GM12892 (cell line): Measurements from ENCODE around the gene ETS1.

Experiments used
- DNase-seq: peaks from one replicate; pipeline ENCODE4 v3.0.0; 2011; ENCODE audit not compliant: insufficient read length
- FAIRE-seq: peaks from 2 replicates; lab custom pipeline; 2011; peaks lifted over from hg19 to GRCh38; lab: Jason Lieb, UNC
- POLR2A ChIP-seq: IDR thresholded peaks from 2 replicates; pipeline ENCODE4 v1.6.1; 2011; ENCODE audit warnings: low read depth, low read length, control low read depth
- POLR2AphosphoS5 ChIP-seq: IDR thresholded peaks from 2 replicates; pipeline ENCODE4 v1.6.1; 2011; ENCODE audit warnings: low read depth, low read length, control low read depth
- TAF1 ChIP-seq: IDR thresholded peaks from 2 replicates; pipeline ENCODE4 v1.6.1; 2011; ENCODE audit warnings: low read depth, mild to moderate bottlenecking, control low read depth, low read length, borderline replicate concordance

ETS1 gene

DNA sequence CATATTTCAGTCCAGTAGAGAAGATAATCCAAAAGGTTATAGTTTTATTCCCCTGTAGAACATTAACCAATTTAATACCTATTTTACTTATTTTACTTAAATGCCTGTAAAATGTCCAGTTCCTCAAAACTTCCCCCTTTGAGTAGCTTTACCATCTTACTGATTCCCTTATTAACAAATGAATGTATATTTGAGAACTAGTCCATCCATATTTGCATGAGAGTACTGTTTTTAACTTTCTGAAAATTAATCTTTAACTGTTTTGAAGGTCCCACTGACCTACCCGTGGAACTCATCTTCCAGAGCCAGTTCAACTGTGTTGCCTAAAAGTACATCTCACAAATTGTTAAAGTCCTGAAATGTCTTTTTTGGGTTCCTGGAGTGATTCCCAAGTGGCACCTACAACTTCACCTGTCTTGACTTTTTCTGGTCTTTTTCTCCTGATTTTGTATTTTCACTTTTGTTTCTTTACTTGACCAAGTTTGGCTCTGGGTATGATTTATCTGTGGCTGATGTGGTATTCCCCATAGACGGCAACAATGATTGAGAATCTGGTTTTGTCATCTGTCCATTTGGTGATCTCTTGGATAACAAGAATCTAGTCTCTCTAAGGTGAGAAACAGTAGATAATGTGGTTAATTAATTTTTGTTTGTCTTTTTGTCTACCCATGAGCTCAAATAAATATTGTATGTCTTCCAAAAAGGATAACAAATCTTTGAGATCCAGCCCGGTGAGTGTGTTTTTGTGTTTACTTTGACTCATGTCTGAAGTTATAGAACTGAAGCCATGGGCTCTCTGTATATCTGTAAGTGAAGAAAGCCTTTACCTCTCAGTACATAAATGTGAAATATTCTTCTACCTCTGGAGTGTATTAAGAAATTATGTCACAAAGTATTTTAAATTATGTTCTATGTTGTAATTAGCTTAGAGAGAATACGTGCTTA, 174.2 kb downstream of the ETS1 start:
- DNase-seq, result no peak
- peak; percentile 95 for FAIRE-seq
- TF ChIP-seq POLR2AphosphoS5, result no peak
- no peak for TF ChIP-seq TAF1
- no peak for TF ChIP-seq POLR2A

DNA sequence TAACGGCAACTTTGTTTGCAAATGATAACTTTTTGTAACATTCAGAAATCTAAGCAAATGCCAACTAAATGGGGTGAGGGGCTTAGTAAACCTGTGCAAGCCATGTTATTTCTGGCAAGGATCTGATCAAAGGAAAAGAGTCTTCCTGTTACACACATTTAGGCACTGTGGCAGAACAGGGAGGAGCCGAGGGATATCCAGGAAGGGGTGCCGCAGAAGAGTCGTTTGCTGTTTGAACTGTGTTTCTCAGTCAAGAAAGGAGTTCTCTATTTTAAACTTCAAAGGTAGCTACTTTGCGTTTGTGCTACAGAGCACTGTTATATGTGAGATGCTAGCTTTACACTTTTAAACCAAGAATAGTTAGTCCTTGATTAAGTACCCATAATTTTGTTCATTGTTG, 175.5 kb downstream of the ETS1 start:
- no peak for DNase-seq
- FAIRE-seq, result peak; percentile 21
- TF ChIP-seq POLR2AphosphoS5, result no peak
- no peak for TF ChIP-seq TAF1
- no peak for TF ChIP-seq POLR2A

DNA sequence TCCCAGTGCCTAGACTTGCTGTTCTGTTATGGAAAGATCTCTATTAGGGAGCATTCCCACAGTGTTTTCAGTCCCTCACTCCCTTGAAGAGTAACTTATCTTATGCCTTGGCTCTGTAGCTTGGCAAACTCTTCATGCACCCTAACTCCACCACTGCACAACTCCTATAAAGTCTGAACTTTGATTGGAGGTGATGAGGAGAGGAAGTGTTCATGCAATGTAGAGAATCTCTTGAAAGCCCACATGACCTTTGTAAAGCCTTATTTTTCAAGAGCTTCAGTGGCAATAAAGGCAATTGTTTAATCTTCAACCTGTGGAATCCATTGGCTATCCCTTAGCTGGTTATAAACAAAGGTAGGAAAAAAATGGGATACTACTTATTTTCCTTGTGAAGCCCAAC, 176.2 kb downstream of the ETS1 start:
- peak; percentile 88 for FAIRE-seq
- DNase-seq, result no peak
- no peak for TF ChIP-seq POLR2A

DNA sequence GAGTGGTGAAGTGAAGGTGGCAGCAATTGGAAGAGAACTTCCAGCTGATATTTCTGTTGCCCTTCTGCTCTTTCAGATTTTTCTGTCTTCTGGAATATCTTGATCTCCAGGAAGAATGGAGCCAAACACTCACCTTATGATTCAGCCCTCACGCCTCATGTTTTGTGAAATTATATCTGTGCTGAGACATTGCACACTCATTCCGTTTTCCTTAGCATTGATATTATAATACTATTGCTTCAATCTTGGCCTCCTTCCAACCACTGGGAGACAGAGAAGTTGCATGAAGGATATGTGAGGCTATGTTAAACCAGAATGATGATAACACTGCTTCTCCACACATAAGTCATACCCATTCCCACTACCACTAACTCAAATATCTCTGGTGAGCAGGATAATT, 177.9 kb downstream of the ETS1 start:
- DNase-seq (no peak), FAIRE-seq (no peak)
- TF ChIP-seq POLR2A, result no peak
- TF ChIP-seq TAF1, result no peak
- TF ChIP-seq POLR2AphosphoS5, result no peak
